Measurements from ENCODE around the gene CREB3L2.

GRCh38 chr7:137948083-137948844 is 53.6 kb downstream of the CREB3L2 start:
- TF ChIP-seq NR2C2 (CRISPR knock-in tag; IDR thresholded peaks at IDR 0.05) (no peak), CTCF (IDR thresholded peaks at IDR 0.05) (no peak), ATF1 (CRISPR knock-in tag; IDR thresholded peaks at IDR 0.05) (no peak), NR1H2 (CRISPR knock-in tag; IDR thresholded peaks at IDR 0.05) (no peak), RELA (CRISPR knock-in tag; IDR thresholded peaks at IDR 0.05; ENCODE audit: borderline replicate concordance) (no peak), EMX1 (CRISPR knock-in tag; IDR thresholded peaks at IDR 0.05) (no peak), STAT6 (CRISPR knock-in tag; conservative IDR thresholded peaks at IDR 0.05; ENCODE audit: low read depth) (no peak), FOXK1 (CRISPR knock-in tag; IDR thresholded peaks at IDR 0.05) (no peak)
